ENCODE results near the gene ZNF644.
"Not testable (repeated sequence)": the region's sequence is repeated elsewhere in the genome, so short reads cannot be mapped to it uniquely, and the experiment has no call there.

The ZNF644 gene

GRCh38 chr1:91021686-91022517 lies at the start of gene ZNF644:
ZNF644 (minus strand) TSS chr1:91022035; CDS start chr1:90982353, 39,682 bp downstream.
- peak; percentile 96 for DNase-seq (ENCODE audit: extremely low read depth, insufficient read length)
- TF ChIP-seq CTCF (IDR thresholded peaks at IDR 0.05; ENCODE audit: insufficient read depth, low read length, poor library complexity, severe bottlenecking) = no peak
- no peaks in the 10 kb centered on the region for H3K36me3 ChIP-seq (ENCODE audit: control insufficient read depth, insufficient read depth, low read length)
- no peaks in the 10 kb centered on the region for H3K27me3 ChIP-seq (replicated peaks; ENCODE audit: control insufficient read depth, insufficient read depth, low read length)
- peak within 1 kb of the TSS; percentile 93 for H3K4me3 ChIP-seq (replicated peaks; ENCODE audit: low read depth, low read length)

- no peak for DNase-seq (ENCODE audit: extremely low read depth, insufficient read length)
- H3K27me3 ChIP-seq (replicated peaks; ENCODE audit: control insufficient read depth, insufficient read depth, low read length) = no peaks in the 10 kb centered on the region
- H3K36me3 ChIP-seq (ENCODE audit: control insufficient read depth, insufficient read depth, low read length) = no peaks in the 10 kb centered on the region
- TF ChIP-seq CTCF (IDR thresholded peaks at IDR 0.05; ENCODE audit: insufficient read depth, low read length, poor library complexity, severe bottlenecking) = no peak
- H3K4me3 ChIP-seq (replicated peaks; ENCODE audit: low read depth, low read length) = no peak overlapping the region
These were observed 48.5 kb upstream of the ZNF644 start for GRCh38 chr1:91070298-91070697.

DNA sequence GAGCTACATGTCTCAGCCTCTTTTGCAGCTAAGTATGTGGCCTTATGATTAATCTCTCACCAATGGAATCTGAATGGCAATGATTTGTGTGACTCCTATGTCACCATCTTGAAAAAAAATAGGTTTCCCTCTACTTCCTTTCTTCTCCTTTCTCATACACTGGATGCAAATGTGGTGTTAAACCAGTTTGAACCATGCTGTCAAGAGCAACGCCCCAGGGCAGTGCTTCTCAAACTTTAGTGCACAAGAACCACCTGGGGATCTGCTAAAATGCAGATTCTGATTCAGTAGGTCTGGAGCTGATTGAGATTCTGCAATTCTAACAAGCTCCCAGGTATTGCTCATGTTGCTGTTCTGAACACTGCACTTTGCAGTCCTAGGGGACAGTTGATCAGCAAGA lies 44.7 kb upstream of the ZNF644 start:
- Histone ChIP-seq H3K4me3 (replicated peaks; ENCODE audit: low read depth, low read length) (no peak overlapping the region), H3K36me3 (ENCODE audit: control insufficient read depth, insufficient read depth, low read length) (no peaks in the 10 kb centered on the region), H3K27me3 (replicated peaks; ENCODE audit: control insufficient read depth, insufficient read depth, low read length) (no peaks in the 10 kb centered on the region)
- TF ChIP-seq CTCF (IDR thresholded peaks at IDR 0.05; ENCODE audit: insufficient read depth, low read length, poor library complexity, severe bottlenecking) = no peak
- DNase-seq (ENCODE audit: extremely low read depth, insufficient read length) = no peak

GRCh38 chr1:91065337-91065736 lies 43.5 kb upstream of the ZNF644 start:
- no peak for TF ChIP-seq CTCF (IDR thresholded peaks at IDR 0.05; ENCODE audit: insufficient read depth, low read length, poor library complexity, severe bottlenecking)
- H3K4me3 ChIP-seq (replicated peaks; ENCODE audit: low read depth, low read length) = no peak overlapping the region
- no peaks in the 10 kb centered on the region for H3K27me3 ChIP-seq (replicated peaks; ENCODE audit: control insufficient read depth, insufficient read depth, low read length)
- DNase-seq (ENCODE audit: extremely low read depth, insufficient read length) = no peak
- H3K36me3 ChIP-seq (ENCODE audit: control insufficient read depth, insufficient read depth, low read length) = no peaks in the 10 kb centered on the region

- not testable (repeated sequence) for H3K4me3 ChIP-seq (replicated peaks; ENCODE audit: low read depth, low read length); H3K36me3 ChIP-seq (ENCODE audit: control insufficient read depth, insufficient read depth, low read length); DNase-seq (ENCODE audit: extremely low read depth, insufficient read length); H3K27me3 ChIP-seq (replicated peaks; ENCODE audit: control insufficient read depth, insufficient read depth, low read length)
These were observed 41.6 kb upstream of the ZNF644 start for GRCh38 chr1:91063403-91063802.

DNA sequence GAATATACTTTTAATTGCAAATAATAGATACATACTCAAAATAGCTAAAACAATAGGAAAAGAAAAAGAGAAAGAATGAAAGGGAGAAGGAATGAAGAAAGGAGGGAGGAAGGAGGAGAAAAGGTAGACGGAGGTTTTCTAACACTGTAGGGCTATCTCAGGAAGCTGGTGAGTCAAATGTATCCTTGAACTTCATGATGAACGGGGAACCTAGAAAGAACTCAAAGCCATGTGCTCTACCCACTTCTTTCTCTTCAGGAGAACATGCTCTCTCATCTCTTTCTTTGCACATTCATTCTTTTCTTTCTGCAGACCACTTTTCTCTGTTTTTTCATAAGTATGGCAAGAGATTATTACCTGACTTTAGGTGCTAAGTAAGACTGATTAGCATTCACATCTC lies 37.3 kb upstream of the ZNF644 start:
- H3K27me3 ChIP-seq (replicated peaks; ENCODE audit: control insufficient read depth, insufficient read depth, low read length) = no peaks in the 10 kb centered on the region

More for the DNA sequence above, 37.3 kb upstream of the ZNF644 start:
- no peak for DNase-seq (ENCODE audit: extremely low read depth, insufficient read length)
- no peak for TF ChIP-seq CTCF (IDR thresholded peaks at IDR 0.05; ENCODE audit: insufficient read depth, low read length, poor library complexity, severe bottlenecking)
- no peak overlapping the region for H3K4me3 ChIP-seq (replicated peaks; ENCODE audit: low read depth, low read length)
- no peaks in the 10 kb centered on the region for H3K36me3 ChIP-seq (ENCODE audit: control insufficient read depth, insufficient read depth, low read length)

Data from GM06990 (cell line).